HG02981 (cell line): ENCODE results near the gene NFASC.

Source experiments
- ATAC-seq: cut with Tn5 transposase; IDR thresholded peaks from one replicate; pipeline ENCODE4 v1.9.1; 2021; ENCODE audit warnings: mild to moderate bottlenecking, moderate library complexity; ENCODE audit not compliant: unreplicated experiment

Gene NFASC

GRCh38 chr1:204887846-204888245 lies 17.2 kb downstream of the NFASC start:
- no peak for ATAC-seq

- ATAC-seq = no peak
Measured at GRCh38 chr1:204888294-204888693, 17.6 kb downstream of the NFASC start.

- no peak for ATAC-seq
Measured at GRCh38 chr1:204889681-204890383, 19.2 kb downstream of the NFASC start.

- ATAC-seq = no peak
Measured at GRCh38 chr1:204891860-204892259, 21.2 kb downstream of the NFASC start.

- ATAC-seq = no peak
Measured at GRCh38 chr1:204894031-204894430, 23.4 kb downstream of the NFASC start.

- ATAC-seq = no peak
Measured at GRCh38 chr1:204894606-204895005, 23.9 kb downstream of the NFASC start.

GRCh38 chr1:204896023-204896422 lies 25.4 kb downstream of the NFASC start:
- no peak for ATAC-seq

- no peak for ATAC-seq
Measured at GRCh38 chr1:204896787-204897469, 26.3 kb downstream of the NFASC start.

GRCh38 chr1:204900721-204901120 lies 30.1 kb downstream of the NFASC start:
- no peak for ATAC-seq

GRCh38 chr1:204902671-204903070 lies 32.0 kb downstream of the NFASC start:
- no peak for ATAC-seq

- no peak for ATAC-seq
Measured at GRCh38 chr1:204904228-204904810, 33.7 kb downstream of the NFASC start.

- no peak for ATAC-seq
Measured at GRCh38 chr1:204909109-204909508, 38.4 kb downstream of the NFASC start.

- ATAC-seq = no peak
Measured at GRCh38 chr1:204915861-204916495, 45.3 kb downstream of the NFASC start.

- no peak for ATAC-seq
Measured at GRCh38 chr1:204917802-204918201, 47.1 kb downstream of the NFASC start.

GRCh38 chr1:204920511-204920910 lies 49.8 kb downstream of the NFASC start:
- no peak for ATAC-seq

- ATAC-seq = no peak
Measured at GRCh38 chr1:204920967-204921366, 50.3 kb downstream of the NFASC start.

- no peak for ATAC-seq
Measured at GRCh38 chr1:204921855-204922516, 51.3 kb downstream of the NFASC start.

GRCh38 chr1:204923201-204923600 lies 52.5 kb downstream of the NFASC start:
- no peak for ATAC-seq

GRCh38 chr1:204923626-204924012 lies 53.0 kb downstream of the NFASC start:
- no peak for ATAC-seq

GRCh38 chr1:204924013-204924759 lies 53.5 kb downstream of the NFASC start:
- no peak for ATAC-seq

GRCh38 chr1:204925701-204926100 lies 55.0 kb downstream of the NFASC start:
- no peak for ATAC-seq
